GM23338 (cell line): ENCODE results near the gene PANK1. TPM values are rescaled to one million over a fixed set of nuclear protein-coding genes. Genes with fewer than 3 reads are reported as not detected.

Experiments
- ATAC-seq: fragments of 200-7000 bp; cut with Tn5 transposase; 3 replicates; pipeline ENCODE4 v1.9.1; 2020
- DNase-seq: peaks from one replicate; pipeline ENCODE4 v3.0.0-alpha.2; 2015; ENCODE audit warnings: low spot score
- H2AFZ ChIP-seq: fragments of 200-600 bp; sonication (generic); 2 replicates; pipeline ENCODE4 v1.8.0; 2016; ENCODE audit warnings: antibody characterized with exemption, mild to moderate bottlenecking, moderate library complexity
- H3F3A ChIP-seq: fragments of 200-600 bp; sonication (generic); replicated peaks from 2 replicates; pipeline ENCODE4 v1.8.0; 2017; ENCODE audit warnings: antibody characterized with exemption, mixed run types, low read depth
- H3K27ac ChIP-seq: fragments of 200-600 bp; sonication (generic); 2 replicates; pipeline ENCODE4 v1.6.1; 2016; ENCODE audit warnings: low read depth
- H3K27me3 ChIP-seq: fragments of 200-600 bp; sonication (generic); 2 replicates; pipeline ENCODE4 v1.8.0; 2016; ENCODE audit warnings: mild to moderate bottlenecking, mixed run types, moderate library complexity; ENCODE audit not compliant: insufficient read depth
- H3K36me3 ChIP-seq: fragments of 200-600 bp; sonication (generic); 2 replicates; pipeline ENCODE4 v1.8.0; 2016; ENCODE audit warnings: mild to moderate bottlenecking; ENCODE audit not compliant: insufficient read depth
- H3K4me1 ChIP-seq: fragments of 200-600 bp; sonication (generic); 2 replicates; pipeline ENCODE4 v1.8.0; 2016; ENCODE audit warnings: mild to moderate bottlenecking, moderate library complexity; ENCODE audit not compliant: insufficient read depth
- H3K4me2 ChIP-seq: fragments of 200-600 bp; sonication (generic); 2 replicates; pipeline ENCODE4 v1.7.1; 2017; ENCODE audit warnings: mixed run types
- H3K4me3 ChIP-seq: fragments of 200-600 bp; sonication (generic); 2 replicates; pipeline ENCODE4 v1.6.1; 2016; ENCODE audit warnings: mixed run types
- H3K79me2 ChIP-seq: fragments of 200-600 bp; sonication (generic); replicated peaks from 2 replicates; pipeline ENCODE4 v1.8.0; 2017; ENCODE audit warnings: mild to moderate bottlenecking; ENCODE audit not compliant: insufficient read depth
- H3K9me2 ChIP-seq: fragments of 200-600 bp; sonication (generic); 2 replicates; pipeline ENCODE4 v1.8.0; 2017; ENCODE audit not compliant: insufficient read depth
- H4K20me1 ChIP-seq: fragments of 200-600 bp; sonication (generic); replicated peaks from 2 replicates; pipeline ENCODE4 v1.8.0; 2017; ENCODE audit warnings: mild to moderate bottlenecking; ENCODE audit not compliant: insufficient read depth
- H3K27ac Mint-ChIP-seq: 2 replicates; pipeline ENCODE4 v1.8.0; 2020; ENCODE audit warnings: inconsistent platforms, mild to moderate bottlenecking, moderate library complexity, mixed read lengths
- H3K27me3 Mint-ChIP-seq: 3 replicates; pipeline ENCODE4 v1.8.0; 2022; ENCODE audit warnings: low read depth, mild to moderate bottlenecking, moderate library complexity, mixed read lengths, inconsistent platforms; ENCODE audit not compliant: insufficient read depth, poor library complexity
- H3K36me3 Mint-ChIP-seq: 3 replicates; pipeline ENCODE4 v1.8.0; 2021; ENCODE audit warnings: low read depth, mild to moderate bottlenecking, inconsistent platforms, moderate library complexity, mixed read lengths
- H3K4me1 Mint-ChIP-seq: 3 replicates; pipeline ENCODE4 v1.8.0; 2020; ENCODE audit warnings: mild to moderate bottlenecking, inconsistent platforms, mixed read lengths
- H3K4me3 Mint-ChIP-seq: 3 replicates; pipeline ENCODE4 v1.8.0; 2021; ENCODE audit warnings: moderate library complexity, mild to moderate bottlenecking, inconsistent platforms, mixed read lengths
- H3K9me3 Mint-ChIP-seq: 3 replicates; pipeline ENCODE4 v1.8.0; 2020; ENCODE audit warnings: moderate library complexity, mild to moderate bottlenecking, inconsistent platforms, mixed read lengths
- CREB1 ChIP-seq: fragments of 250-450 bp; sonication (Bioruptor Pico); IDR thresholded peaks from 2 replicates; pipeline ENCODE4 v1.5.0; 2020; ENCODE audit warnings: low read depth, mild to moderate bottlenecking, moderate library complexity
- CTCF ChIP-seq, 2 experiments: fragments of 200-600 bp in 1 of 2; sonication (generic) in 1 of 2; conservative IDR thresholded peaks; 2 replicates each; pipeline versions ENCODE4 v1.5.1 to v1.6.1; 2016 to 2017; ENCODE audit warnings: antibody characterized with exemption in 2 of 2, low read depth in 2 of 2, mild to moderate bottlenecking in 2 of 2, moderate library complexity in 1 of 2
- ETS1 ChIP-seq: IDR thresholded peaks from 2 replicates; pipeline ENCODE4 v1.6.1; 2016; ENCODE audit warnings: antibody characterized with exemption
- EZH2 ChIP-seq: fragments of 200-600 bp; sonication (generic); IDR thresholded peaks from one replicate; pipeline ENCODE4 v1.8.0; 2017; ENCODE audit warnings: antibody characterized with exemption, mild to moderate bottlenecking, low read depth; ENCODE audit not compliant: unreplicated experiment
- EZH2phosphoT487 ChIP-seq: fragments of 200-600 bp; sonication (generic); IDR thresholded peaks from one replicate; pipeline ENCODE4 v1.8.1; 2018; ENCODE audit warnings: antibody characterized with exemption; ENCODE audit not compliant: unreplicated experiment
- JUNB ChIP-seq: IDR thresholded peaks from one replicate; pipeline ENCODE4 v1.6.1; 2016; ENCODE audit warnings: antibody characterized with exemption; ENCODE audit not compliant: unreplicated experiment
- POLR2AphosphoS5 ChIP-seq: IDR thresholded peaks from 2 replicates; pipeline ENCODE4 v1.6.1; 2016; ENCODE audit warnings: antibody characterized with exemption, low read depth
- REST ChIP-seq: IDR thresholded peaks from one replicate; pipeline ENCODE4 v1.6.1; 2018; ENCODE audit warnings: antibody characterized with exemption; ENCODE audit not compliant: unreplicated experiment
- STAT1 ChIP-seq: IDR thresholded peaks from one replicate; pipeline ENCODE4 v1.6.1; 2016; ENCODE audit warnings: antibody characterized with exemption; ENCODE audit not compliant: unreplicated experiment
- ZNF114 ChIP-seq: fragments of 250-450 bp; sonication (Bioruptor Pico); IDR thresholded peaks from 2 replicates; pipeline ENCODE4 v1.5.0; 2020; ENCODE audit warnings: mild to moderate bottlenecking, moderate library complexity
- ZNF331 ChIP-seq: fragments of 250-450 bp; sonication (Bioruptor Pico); IDR thresholded peaks from 2 replicates; pipeline ENCODE4 v1.5.0; 2020; ENCODE audit warnings: low read depth, mild to moderate bottlenecking, moderate library complexity
- polyA plus RNA-seq: library from polyadenylated mRNA; unstranded; fragments of >200 nt; fragmentation: Nextera tagmentation; extraction: Ambion mirVana; gene quantifications from 2 replicates; pipeline ENCODE4 v1.2.1, GENCODE V29; 2016
- total RNA-seq: library from RNA; depleted of rRNA; stranded (reverse); fragments of >200 nt; shearing (Covaris generic); gene quantifications from 2 replicates; pipeline ENCODE4 v1.2.3, GENCODE V29; 2014

PANK1 gene
- total and polyA plus RNA-seq, 2 experiments from 2014 or later, result 15.2 to 44.7 TPM

GRCh38 chr10:89693176-89693575 lies 48.1 kb upstream of the PANK1 start:
- no peak for TF ChIP-seq ZNF331
- TF ChIP-seq EZH2phosphoT487, result no peak
- no peak for TF ChIP-seq POLR2AphosphoS5
- no peak for TF ChIP-seq CTCF (conservative IDR thresholded peaks at IDR 0.05; ENCODE audit: low read depth in 2 of 2)
- TF ChIP-seq JUNB, result no peak
- TF ChIP-seq ETS1, result no peak
- TF ChIP-seq EZH2, result no peak
- no peak for TF ChIP-seq STAT1
- no peak for TF ChIP-seq CREB1 (CRISPR knock-in tag)
- TF ChIP-seq REST, result no peak

GRCh38 chr10:89692416-89692815 lies 47.4 kb upstream of the PANK1 start:
- Histone ChIP-seq H3K27me3 (no peaks in the 10 kb centered on the region), H3K4me2 (no peak overlapping the region), H2AFZ (no peak overlapping the region), H3K4me3 (no peak overlapping the region), H3K27ac (no peak overlapping the region), H3K79me2 (no peaks in the 10 kb centered on the region), H4K20me1 (no peaks in the 10 kb centered on the region), H3F3A (no peaks in the 10 kb centered on the region), H3K36me3 (no peaks in the 10 kb centered on the region), H3K4me1 (peaks cover 4% of the 10 kb centered on the region; the same call in 1 of the 2 replicates), H3K9me2 (no peaks in the 10 kb centered on the region)
- Mint-ChIP-seq H3K4me1 (peaks cover 16% of the 10 kb centered on the region), H3K4me3 (no peak overlapping the region), H3K27ac (no peak overlapping the region), H3K27me3 (no peaks in the 10 kb centered on the region), H3K9me3 (no peaks in the 10 kb centered on the region), H3K36me3 (peaks cover 3% of the 10 kb centered on the region; the same call in 1 of the 3 replicates)
- ATAC-seq (no peak), DNase-seq (no peak)
- TF ChIP-seq EZH2 (no peak), CREB1 (CRISPR knock-in tag) (no peak), POLR2AphosphoS5 (no peak), ZNF114 (CRISPR knock-in tag) (no peak), EZH2phosphoT487 (no peak), REST (no peak)

More at GRCh38 chr10:89693176-89693575, 48.1 kb upstream of the PANK1 start:
- Histone ChIP-seq H3F3A (no peaks in the 10 kb centered on the region), H3K4me1 (peaks cover 4% of the 10 kb centered on the region; the same call in 1 of the 2 replicates), H3K79me2 (no peaks in the 10 kb centered on the region), H3K9me2 (no peaks in the 10 kb centered on the region), H3K27me3 (no peaks in the 10 kb centered on the region), H3K27ac (no peak overlapping the region), H2AFZ (no peak overlapping the region), H3K36me3 (no peaks in the 10 kb centered on the region), H3K4me3 (no peak overlapping the region), H4K20me1 (no peaks in the 10 kb centered on the region), H3K4me2 (no peak overlapping the region)
- Mint-ChIP-seq H3K36me3 (peaks cover 3% of the 10 kb centered on the region; the same call in 1 of the 3 replicates), H3K9me3 (no peaks in the 10 kb centered on the region), H3K27ac (no peak overlapping the region), H3K4me3 (no peak overlapping the region), H3K27me3 (no peaks in the 10 kb centered on the region), H3K4me1 (peaks cover 16% of the 10 kb centered on the region)
- ATAC-seq, result no peak
- no peak for DNase-seq
